ENCODE measurements around the gene NEK5.
"Not testable (repeated sequence)": the region's sequence is repeated elsewhere in the genome, so short reads cannot be mapped to it uniquely, and the experiment has no call there.

The NEK5 gene

GRCh38 chr13:52128714-52129700 lies at the start of gene NEK5:
TSS of gene NEK5 (minus strand) at chr13:52129073. CDS start at chr13:52127482, 1,591 bp downstream.
- DNase-seq (ENCODE audit: low spot score), result peak; percentile 93

DNA sequence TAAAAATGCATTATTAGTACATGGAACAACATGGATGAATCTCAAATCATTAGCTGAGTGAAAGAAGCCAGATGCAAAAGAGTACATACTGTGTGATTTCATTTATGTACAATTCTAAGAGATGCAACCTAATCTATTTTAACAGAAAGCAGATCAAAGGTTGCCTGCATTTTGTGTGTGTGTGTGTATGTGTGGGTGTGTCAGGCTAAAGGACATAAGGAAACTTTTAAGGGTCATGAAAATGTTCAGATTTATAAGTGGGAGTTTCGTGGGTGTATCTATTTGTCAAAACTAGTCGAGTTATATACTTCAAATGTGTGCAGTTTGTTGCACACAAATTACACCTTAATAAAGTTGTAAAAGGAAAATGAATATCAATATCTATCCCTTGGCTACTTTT lies 48.4 kb upstream of the NEK5 start:
- DNase-seq (ENCODE audit: low spot score), result no peak

DNA sequence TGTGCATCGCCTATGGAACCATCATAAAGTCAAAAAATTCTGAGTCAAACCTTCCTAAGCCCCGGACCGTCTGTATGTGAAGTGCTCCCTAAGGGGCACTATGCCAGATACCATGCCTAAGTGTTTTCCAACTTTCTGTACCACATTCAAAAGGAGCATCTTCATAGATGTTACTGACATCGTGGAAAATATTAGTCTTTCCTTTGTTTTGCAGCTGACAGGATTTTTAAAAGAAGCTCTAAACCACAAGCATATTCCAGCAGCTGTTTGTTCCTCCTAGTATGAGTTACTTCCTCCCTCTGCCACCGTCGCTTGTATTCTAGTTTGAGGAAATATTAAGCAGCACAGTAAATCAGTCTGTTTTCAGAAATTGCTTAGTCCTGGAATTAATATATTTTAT lies 45.1 kb upstream of the NEK5 start:
- not testable (repeated sequence) for DNase-seq (ENCODE audit: low spot score)

- DNase-seq (ENCODE audit: low spot score), result no peak
Measured at GRCh38 chr13:52173373-52173772, 44.5 kb upstream of the NEK5 start.

GRCh38 chr13:52171686-52172085 lies 42.8 kb upstream of the NEK5 start:
- not testable (repeated sequence) for DNase-seq (ENCODE audit: low spot score)

DNA sequence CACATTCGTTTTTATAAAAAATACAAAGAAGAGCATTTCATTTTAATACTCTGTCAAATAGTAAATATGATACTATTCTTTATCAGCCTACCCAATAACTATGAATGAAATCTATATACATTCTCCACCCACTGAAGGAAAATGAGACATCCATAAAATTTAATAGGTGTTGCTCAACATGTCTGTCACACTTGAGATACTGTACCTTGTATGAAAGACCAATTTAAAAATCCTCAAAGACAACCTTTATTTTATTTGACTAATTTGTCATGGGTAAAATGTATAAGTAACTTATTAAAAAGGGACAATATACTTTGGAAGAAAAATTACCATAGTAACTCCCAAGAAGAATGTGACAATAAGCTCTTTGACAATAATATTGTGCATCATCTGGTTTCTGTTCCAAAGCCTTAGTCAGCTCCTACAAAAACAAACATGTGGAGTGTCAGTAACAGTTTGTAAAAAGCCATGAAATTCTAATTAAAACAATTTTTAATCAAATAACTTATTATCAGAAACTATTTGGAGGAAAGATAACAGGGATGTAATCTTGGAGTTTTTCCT lies 42.0 kb upstream of the NEK5 start:
- DNase-seq (ENCODE audit: low spot score), result not testable (repeated sequence)

DNA sequence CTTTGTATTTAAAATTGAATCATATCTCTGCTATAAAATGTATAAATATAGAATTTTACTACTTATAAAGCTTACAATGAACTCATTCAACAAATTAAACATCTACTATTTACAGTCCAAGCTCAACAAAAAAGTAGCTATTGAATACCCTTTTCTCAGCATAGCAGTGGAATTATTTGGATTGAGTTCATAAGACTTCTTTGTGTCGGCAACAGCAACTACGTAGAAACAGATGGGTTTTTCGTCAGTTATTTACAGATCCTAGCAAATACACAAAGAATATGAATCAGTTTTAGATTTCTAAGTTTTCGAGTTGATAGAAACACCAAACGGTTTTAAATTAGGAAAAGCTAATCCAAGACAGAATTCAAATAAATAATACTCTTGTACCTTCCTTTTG lies 41.0 kb upstream of the NEK5 start:
- no peak for DNase-seq (ENCODE audit: low spot score)

GRCh38 chr13:52165411-52165810 lies 36.5 kb upstream of the NEK5 start:
- DNase-seq (ENCODE audit: low spot score), result no peak

DNA sequence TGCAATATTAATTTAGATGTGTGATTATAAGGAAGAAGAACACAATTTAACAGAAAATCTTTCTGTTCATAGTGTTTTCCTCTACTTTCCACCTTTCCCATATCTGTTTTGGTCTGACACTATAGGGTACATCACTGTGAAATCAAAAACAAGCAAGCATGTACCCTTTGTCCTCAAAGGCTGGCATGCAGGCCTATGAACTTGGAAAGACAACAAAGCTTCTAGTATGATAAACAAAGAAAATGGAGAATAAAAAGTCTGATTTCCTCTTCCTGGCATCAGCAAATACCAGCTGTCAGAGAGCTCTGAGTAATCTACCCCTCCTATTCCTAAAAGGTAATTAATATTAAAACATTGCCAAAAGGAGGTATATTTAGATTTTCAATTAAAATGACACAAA lies 36.1 kb upstream of the NEK5 start:
- DNase-seq (ENCODE audit: low spot score), result no peak

GRCh38 chr13:52163878-52164277 lies 35.0 kb upstream of the NEK5 start:
- not testable (repeated sequence) for DNase-seq (ENCODE audit: low spot score)

DNA sequence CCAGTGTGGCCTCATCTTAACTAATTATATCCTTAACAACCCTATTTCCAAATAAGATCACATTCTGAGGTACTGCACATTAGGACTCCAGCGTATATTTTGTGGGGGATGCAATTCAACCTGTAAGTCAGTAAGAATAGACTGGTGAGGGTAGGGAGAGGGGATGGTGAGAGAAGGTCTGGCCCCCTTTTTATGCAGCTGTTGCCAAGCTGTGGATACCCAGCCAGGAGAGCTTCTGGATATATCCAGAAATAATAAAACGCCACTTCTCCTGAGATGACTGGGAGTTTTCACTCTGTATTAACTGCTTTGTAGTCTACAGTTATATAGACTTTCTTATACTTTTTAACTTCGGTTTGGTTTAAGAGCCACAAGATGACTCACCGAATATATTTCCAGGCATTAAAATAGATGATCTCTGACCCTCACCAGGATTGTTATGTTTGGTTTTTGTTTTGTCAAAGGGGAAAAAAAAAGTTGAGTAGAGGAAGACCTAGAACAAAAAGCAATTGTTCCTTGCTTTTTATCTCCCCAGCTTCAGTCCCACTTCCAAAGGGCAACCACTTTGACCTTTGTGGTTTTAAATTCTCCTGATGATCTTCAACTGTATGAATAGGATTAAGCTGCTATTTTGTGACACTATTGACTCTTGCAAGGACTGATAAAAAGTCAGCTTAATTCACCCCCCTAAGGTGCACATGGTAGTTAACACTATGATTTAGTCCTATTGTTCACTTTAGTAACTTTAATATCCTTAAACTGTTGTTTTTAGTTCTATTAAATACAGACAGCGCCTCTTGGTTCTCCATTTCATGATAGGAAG lies 33.6 kb upstream of the NEK5 start:
- no peak for DNase-seq (ENCODE audit: low spot score)

DNA sequence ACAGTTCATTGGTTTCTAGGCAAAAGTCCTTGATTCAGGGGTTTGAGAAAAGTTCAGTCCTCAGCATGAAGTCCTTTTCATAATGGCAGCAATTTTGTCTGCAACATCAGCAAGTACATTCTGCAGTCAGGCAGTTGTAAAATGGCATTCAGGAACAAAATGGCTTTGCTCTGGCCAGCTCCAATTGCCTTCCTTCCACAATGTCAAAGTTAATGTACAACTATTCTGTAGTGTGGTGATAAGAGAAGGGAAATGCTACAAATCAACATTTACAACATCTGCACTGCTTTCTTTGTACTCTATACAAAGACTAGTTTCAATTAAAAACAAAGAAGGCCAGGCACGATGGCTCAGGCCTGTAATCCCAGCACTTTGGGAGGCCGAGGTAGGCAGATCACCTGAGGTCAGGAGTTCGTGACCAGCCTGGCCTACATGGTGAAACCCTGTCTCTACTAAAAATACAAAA lies 32.3 kb upstream of the NEK5 start:
- DNase-seq (ENCODE audit: low spot score), result no peak

GRCh38 chr13:52160506-52160905 lies 31.6 kb upstream of the NEK5 start:
- no peak for DNase-seq (ENCODE audit: low spot score)

GRCh38 chr13:52160053-52160452 lies 31.2 kb upstream of the NEK5 start:
- DNase-seq (ENCODE audit: low spot score), result no peak

- DNase-seq (ENCODE audit: low spot score), result peak; percentile 88
Measured at GRCh38 chr13:52159159-52159982, 30.5 kb upstream of the NEK5 start, which contains the start of gene NEK3. TSS of gene NEK3 (minus strand) at chr13:52159597. CDS start at chr13:52156191, 3,406 bp downstream.

- DNase-seq (ENCODE audit: low spot score), result no peak
Measured at GRCh38 chr13:52158629-52159158, 29.8 kb upstream of the NEK5 start.

GRCh38 chr13:52156724-52157261 lies 27.9 kb upstream of the NEK5 start:
- DNase-seq (ENCODE audit: low spot score), result no peak

DNA sequence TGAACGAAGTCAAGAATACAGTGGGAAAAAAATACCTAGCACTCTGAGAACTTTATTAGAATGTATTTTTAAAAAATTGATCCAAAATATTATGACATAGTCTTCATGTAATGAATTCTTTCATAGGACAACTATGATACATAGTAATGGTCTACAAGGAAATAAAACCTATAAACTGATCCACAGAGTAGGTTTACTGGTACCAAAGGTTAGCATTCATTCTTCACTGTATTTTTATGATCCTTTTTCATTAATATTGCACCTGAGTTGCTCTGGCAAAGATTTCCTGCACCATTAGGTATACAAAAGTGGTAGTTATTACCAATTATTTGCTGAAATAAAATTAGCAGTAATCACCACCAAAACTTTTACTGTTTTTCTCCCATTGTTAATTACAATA lies 26.3 kb upstream of the NEK5 start:
- DNase-seq (ENCODE audit: low spot score), result no peak

DNA sequence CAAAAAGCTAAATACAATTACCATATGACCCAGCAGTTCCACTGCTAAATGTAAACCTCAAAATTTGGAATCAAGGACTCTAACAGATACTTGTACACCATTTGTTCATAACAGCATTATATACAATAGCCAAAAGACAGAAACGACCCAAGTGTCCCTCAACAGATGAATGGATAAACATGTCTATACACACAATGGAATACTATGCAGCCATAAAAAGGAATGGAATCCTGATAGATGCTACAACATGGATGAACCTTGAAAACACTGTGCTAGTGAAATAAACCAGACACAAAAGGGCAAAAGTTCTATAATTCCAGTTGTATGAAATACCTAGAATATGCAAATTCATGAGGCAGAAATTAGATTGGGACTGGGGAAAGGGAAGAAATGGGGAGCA lies 18.4 kb upstream of the NEK5 start:
- no peak for DNase-seq (ENCODE audit: low spot score)

DNA sequence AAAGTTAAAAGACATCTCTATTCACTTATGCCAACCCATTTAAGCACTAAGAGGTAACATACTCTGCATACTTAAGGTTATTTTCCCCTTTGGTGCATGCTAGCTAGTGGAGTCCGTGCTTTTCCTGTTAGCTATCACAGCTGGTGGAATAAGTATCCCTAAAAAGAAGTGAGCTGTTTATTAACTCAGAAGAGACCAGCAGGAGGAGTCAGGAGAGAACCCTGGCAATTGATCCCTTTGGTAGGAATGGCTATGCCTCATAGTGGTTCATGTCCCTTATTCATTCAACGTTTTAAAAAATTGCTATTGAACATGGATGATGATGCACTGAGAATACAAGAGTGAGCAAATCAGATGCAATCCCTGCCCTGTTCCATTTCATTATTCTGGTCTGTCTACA lies 12.4 kb upstream of the NEK5 start:
- DNase-seq (ENCODE audit: low spot score), result no peak

DNA sequence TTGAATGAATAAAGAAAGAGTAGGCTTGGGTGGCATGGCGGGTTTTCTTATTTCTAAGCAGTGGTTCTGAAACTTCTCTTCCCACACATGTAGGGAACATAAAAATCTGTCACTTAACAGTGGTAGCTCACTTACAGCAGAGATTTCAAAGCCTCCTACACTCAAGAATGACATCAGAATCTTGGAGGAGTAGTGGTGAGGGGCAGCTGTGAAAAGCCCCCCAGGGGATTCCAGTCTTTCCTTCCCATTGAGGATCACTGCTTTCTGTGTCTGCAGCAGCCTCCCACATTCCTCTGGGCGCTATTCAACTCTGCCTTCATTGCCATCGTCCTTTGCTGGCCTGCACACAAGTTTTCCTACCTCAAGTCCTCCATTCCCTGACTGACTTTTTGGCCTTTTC lies 8.6 kb upstream of the NEK5 start:
- DNase-seq (ENCODE audit: low spot score), result no peak
